Measurements from ENCODE around the gene TCEA3. TPM values are rescaled to one million over a fixed set of nuclear protein-coding genes. Genes with fewer than 3 reads are reported as not detected.
A peak's percentile ranks its signal among the peaks of the same experiment; 100 is the strongest.

The TCEA3 gene
- total RNA-seq, 3 donors from 2014 or later, result 8.5 to 38.0 (median 31.2) TPM

- Histone ChIP-seq H3K36me3 (no peaks in the 10 kb centered on the region), H3K27me3 (no peaks in the 10 kb centered on the region), H3K4me3 (no peak overlapping the region), H3K27ac (no peak overlapping the region), H3K4me1 (peaks cover 0 to 4% of the 10 kb centered on the region in 2 donors), H3K9me3 (no peaks in the 10 kb centered on the region)
- intact Hi-C loops (cut with DNase I; ENCODE audit: low total_unique reads), result no loop called here
- DNase-seq (ENCODE audit: low spot score in 2 of 2), result no peak
- TF ChIP-seq POLR2AphosphoS5 (IDR thresholded peaks at IDR 0.05) (no peak), POLR2A (IDR thresholded peaks at IDR 0.05) (no peak), CTCF (IDR thresholded peaks at IDR 0.05) (no peak)
These were observed 36.5 kb upstream of the TCEA3 start for GRCh38 chr1:23461050-23461449.

GRCh38 chr1:23460519-23460918 is 36.0 kb upstream of the TCEA3 start:
- Histone ChIP-seq H3K36me3 (no peaks in the 10 kb centered on the region), H3K4me3 (no peak overlapping the region), H3K9me3 (no peaks in the 10 kb centered on the region), H3K27me3 (no peaks in the 10 kb centered on the region), H3K4me1 (peaks cover 0 to 4% of the 10 kb centered on the region in 2 donors), H3K27ac (no peak overlapping the region)
- intact Hi-C loops (cut with DNase I; ENCODE audit: low total_unique reads), result no loop called here
- TF ChIP-seq CTCF (IDR thresholded peaks at IDR 0.05) (no peak), POLR2AphosphoS5 (IDR thresholded peaks at IDR 0.05) (no peak), POLR2A (IDR thresholded peaks at IDR 0.05) (no peak)
- no peak for DNase-seq (ENCODE audit: low spot score in 2 of 2)

- Histone ChIP-seq H3K27me3 (no peaks in the 10 kb centered on the region), H3K4me1 (peaks cover 0 to 4% of the 10 kb centered on the region in 2 donors), H3K36me3 (no peaks in the 10 kb centered on the region), H3K4me3 (no peak overlapping the region), H3K27ac (no peak overlapping the region), H3K9me3 (no peaks in the 10 kb centered on the region)
- no peak for DNase-seq (ENCODE audit: low spot score in 2 of 2)
- TF ChIP-seq POLR2A (IDR thresholded peaks at IDR 0.05) (no peak), CTCF (IDR thresholded peaks at IDR 0.05) (no peak)
- intact Hi-C loops (cut with DNase I; ENCODE audit: low total_unique reads), result no loop called here
These were observed 34.8 kb upstream of the TCEA3 start for GRCh38 chr1:23459338-23459757.

GRCh38 chr1:23456226-23456625 is 31.7 kb upstream of the TCEA3 start:
- no peaks in the 10 kb centered on the region for H3K9me3 ChIP-seq
- H3K27me3 ChIP-seq, result no peaks in the 10 kb centered on the region
- no peaks in the 10 kb centered on the region for H3K36me3 ChIP-seq
- H3K4me1 ChIP-seq, result peaks cover 5 to 17% of the 10 kb centered on the region in 2 donors
- TF ChIP-seq CTCF (IDR thresholded peaks at IDR 0.05) (no peak), POLR2AphosphoS5 (IDR thresholded peaks at IDR 0.05) (no peak), POLR2A (IDR thresholded peaks at IDR 0.05) (no peak)
- intact Hi-C loops (cut with DNase I; ENCODE audit: low total_unique reads), result no loop called here
- no peak overlapping the region for H3K4me3 ChIP-seq
- peak overlapping the region; percentile 41 to 69 for H3K27ac ChIP-seq
- no peak for DNase-seq (ENCODE audit: low spot score in 2 of 2)

- Histone ChIP-seq H3K4me3 (no peak overlapping the region), H3K36me3 (no peaks in the 10 kb centered on the region), H3K9me3 (no peaks in the 10 kb centered on the region), H3K4me1 (peaks cover 5 to 20% of the 10 kb centered on the region in 2 donors), H3K27me3 (no peaks in the 10 kb centered on the region), H3K27ac (peak overlapping the region; percentile 83 to 84)
- intact Hi-C loops (cut with DNase I; ENCODE audit: low total_unique reads), result no loop called here
- no peak for TF ChIP-seq POLR2AphosphoS5 (IDR thresholded peaks at IDR 0.05)
- TF ChIP-seq POLR2A (IDR thresholded peaks at IDR 0.05), result no peak
- no peak for TF ChIP-seq CTCF (IDR thresholded peaks at IDR 0.05)
- no peak for DNase-seq (ENCODE audit: low spot score in 2 of 2)
These were observed 29.0 kb upstream of the TCEA3 start for GRCh38 chr1:23453455-23454000.

Measured in breast epithelium (tissue), 4 donors.